GM19193 (cell line): ENCODE results near the gene GUSB.

Source experiments
- POLR2A ChIP-seq: IDR thresholded peaks from 4 replicates; pipeline ENCODE4 v1.6.1; 2011; ENCODE audit not compliant: insufficient read depth, insufficient read length; ENCODE audit errors: extremely low read depth

The GUSB gene

GRCh38 chr7:65938336-65938895, 43.6 kb downstream of the GUSB start:
- TF ChIP-seq POLR2A = no peak

- no peak for TF ChIP-seq POLR2A
These were observed 44.7 kb downstream of the GUSB start for GRCh38 chr7:65937296-65937695.

GRCh38 chr7:65931685-65932084, 50.3 kb downstream of the GUSB start:
- TF ChIP-seq POLR2A = no peak

GRCh38 chr7:65927489-65928448, 54.2 kb downstream of the GUSB start:
- no peak for TF ChIP-seq POLR2A

GRCh38 chr7:65926588-65926987, 55.4 kb downstream of the GUSB start:
- no peak for TF ChIP-seq POLR2A

GRCh38 chr7:65925040-65925439, 57.0 kb downstream of the GUSB start:
- no peak for TF ChIP-seq POLR2A

- TF ChIP-seq POLR2A = no peak
These were observed 57.8 kb downstream of the GUSB start for GRCh38 chr7:65924193-65924592.

- TF ChIP-seq POLR2A = no peak
These were observed 58.7 kb downstream of the GUSB start for GRCh38 chr7:65923316-65923715.

- TF ChIP-seq POLR2A = no peak
These were observed 65.9 kb downstream of the GUSB start for GRCh38 chr7:65915921-65916657.

- TF ChIP-seq POLR2A = no peak
These were observed 69.8 kb downstream of the GUSB start for GRCh38 chr7:65912237-65912636.
